PC-9 (cell line): Measurements from ENCODE around the gene SLC66A1. TPM values are rescaled to one million over a fixed set of nuclear protein-coding genes. Genes with fewer than 3 reads are reported as not detected.
"Not testable (repeated sequence)": the region's sequence is repeated elsewhere in the genome, so short reads cannot be mapped to it uniquely, and the experiment has no call there.

Experiments used
- BruUV-seq: library from RNA; stranded (reverse); fragments of 400-500 nt; replicated peaks from 2 replicates; lab custom pipeline; 2021; lab: Mats Ljungman, UMichigan
- CTCF ChIA-PET: fragments of 300-600 bp; sonication (Branson Sonifier 250); formaldehyde crosslinking; loops from one replicate; lab custom pipeline; 2022; ENCODE audit warnings: antibody characterized with exemption; lab: Charles Lee
- POLR2A ChIA-PET: fragments of 300-600 bp; sonication (Branson Sonifier 250); formaldehyde crosslinking; loops from one replicate; lab custom pipeline; 2022; ENCODE audit warnings: antibody characterized with exemption; ENCODE audit not compliant: unreplicated experiment; lab: Charles Lee
- DNase-seq, 2 experiments: peaks; one replicate each; pipeline versions ENCODE4 v3.0.0 to v3.0.0-alpha.2; 2015 to 2022; ENCODE audit warnings: mixed read lengths in 1 of 2
- H2AFZ ChIP-seq: fragments of 200-600 bp; sonication (generic); 2 replicates; pipeline ENCODE4 v1.8.1; 2017; ENCODE audit warnings: antibody characterized with exemption
- H3F3A ChIP-seq: fragments of 200-600 bp; sonication (generic); 2 replicates; pipeline ENCODE4 v1.8.1; 2017; ENCODE audit warnings: antibody characterized with exemption, mild to moderate bottlenecking, low read depth; ENCODE audit not compliant: insufficient read depth
- H3K27ac ChIP-seq: fragments of 200-600 bp; sonication (generic); 2 replicates; pipeline ENCODE4 v1.6.1; 2016; ENCODE audit warnings: mixed run types
- H3K27me3 ChIP-seq: fragments of 200-600 bp; sonication (generic); 2 replicates; pipeline ENCODE4 v1.6.1; 2016; ENCODE audit warnings: low read depth, mixed run types; ENCODE audit not compliant: insufficient read depth
- H3K36me3 ChIP-seq: fragments of 200-600 bp; sonication (generic); 2 replicates; pipeline ENCODE4 v1.6.1; 2016; ENCODE audit warnings: low read depth, mixed run types
- H3K4me1 ChIP-seq: fragments of 200-600 bp; sonication (generic); replicated peaks from 2 replicates; pipeline ENCODE4 v1.6.1; 2016; ENCODE audit warnings: mixed run types; ENCODE audit not compliant: insufficient read depth
- H3K4me2 ChIP-seq: fragments of 200-600 bp; sonication (generic); 2 replicates; pipeline ENCODE4 v1.6.1; 2017; ENCODE audit warnings: mixed run types
- H3K4me3 ChIP-seq: fragments of 200-600 bp; sonication (generic); 2 replicates; pipeline ENCODE4 v1.6.1; 2016; ENCODE audit warnings: mixed run types
- H3K79me2 ChIP-seq: fragments of 200-600 bp; sonication (generic); 2 replicates; pipeline ENCODE4 v1.6.1; 2017; ENCODE audit warnings: low read depth, mixed run types
- H3K9me2 ChIP-seq: fragments of 200-600 bp; sonication (generic); 2 replicates; pipeline ENCODE4 v1.8.1; 2017; ENCODE audit warnings: mild to moderate bottlenecking; ENCODE audit not compliant: insufficient read depth
- H3K9me3 ChIP-seq: fragments of 200-600 bp; sonication (generic); 2 replicates; pipeline ENCODE4 v1.8.1; 2016; ENCODE audit warnings: low read depth; ENCODE audit not compliant: insufficient read depth
- H4K20me1 ChIP-seq: fragments of 200-600 bp; sonication (generic); 2 replicates; pipeline ENCODE4 v1.8.1; 2017; ENCODE audit not compliant: insufficient read depth
- EZH2 ChIP-seq: fragments of 200-600 bp; sonication (generic); IDR thresholded peaks from 2 replicates; pipeline ENCODE4 v1.8.0; 2017; ENCODE audit warnings: antibody characterized with exemption, low read depth
- intact Hi-C: fragments of 100-400 bp; cut with micrococcal nuclease; formaldehyde crosslinking; loops from one replicate; pipeline ENCODE4 v1.10.0; 2022; ENCODE audit not compliant: unreplicated experiment
- total RNA-seq: library from RNA; stranded (reverse); gene quantifications from 2 replicates; pipeline ENCODE4 v1.2.3, GENCODE V29; 2021
- TF ChIP-seq, protein P1 (sequence below): fragments of 200-600 bp; sonication (generic); conservative IDR thresholded peaks from 2 replicates; pipeline ENCODE4 v1.6.1; 2017; ENCODE audit warnings: mixed run types, antibody characterized with exemption, mild to moderate bottlenecking, moderate library complexity

The SLC66A1 gene
- total RNA-seq, 1 experiment from 2014 or later = 13.8 TPM

DNA sequence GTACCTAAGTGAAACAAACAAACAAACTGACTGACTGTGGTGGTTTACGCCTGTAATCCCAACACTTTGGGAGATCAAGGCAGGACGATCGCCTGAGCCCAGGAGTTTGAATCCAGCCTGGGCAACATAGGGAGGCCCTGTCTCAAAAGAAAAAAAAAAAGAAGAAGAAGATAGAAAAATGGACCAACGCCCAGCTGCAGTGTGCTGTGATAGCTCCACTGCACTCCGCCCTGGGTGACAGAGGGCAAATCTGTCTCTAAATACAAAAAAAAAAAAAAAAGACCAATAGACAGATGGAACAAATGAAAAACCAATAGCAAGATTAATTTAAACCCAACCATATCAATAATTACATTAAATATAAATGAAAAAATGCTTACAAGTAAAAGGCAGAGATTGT is 37.5 kb upstream of the SLC66A1 start:
- no peaks in the 10 kb centered on the region for H3K27me3 ChIP-seq
- no peaks in the 10 kb centered on the region for H3K4me1 ChIP-seq
- H4K20me1 ChIP-seq = no peaks in the 10 kb centered on the region
- intact Hi-C loops = no loop called here
- H3K9me3 ChIP-seq = no peaks in the 10 kb centered on the region
- no peak overlapping the region for H2AFZ ChIP-seq
- CTCF ChIA-PET = no interaction called here
- POLR2A ChIA-PET = no interaction called here
- H3K4me3 ChIP-seq = no peak overlapping the region
- no peaks in the 10 kb centered on the region for H3K79me2 ChIP-seq
- no peaks in the 10 kb centered on the region for H3K9me2 ChIP-seq
- H3K36me3 ChIP-seq = no peaks in the 10 kb centered on the region
- no peaks in the 10 kb centered on the region for H3F3A ChIP-seq
- no TSS peak for BruUV-seq
- DNase-seq = no peak
- H3K27ac ChIP-seq = no peak overlapping the region
- TF ChIP-seq EZH2 = no peak
- TF ChIP-seq, protein P1, sequence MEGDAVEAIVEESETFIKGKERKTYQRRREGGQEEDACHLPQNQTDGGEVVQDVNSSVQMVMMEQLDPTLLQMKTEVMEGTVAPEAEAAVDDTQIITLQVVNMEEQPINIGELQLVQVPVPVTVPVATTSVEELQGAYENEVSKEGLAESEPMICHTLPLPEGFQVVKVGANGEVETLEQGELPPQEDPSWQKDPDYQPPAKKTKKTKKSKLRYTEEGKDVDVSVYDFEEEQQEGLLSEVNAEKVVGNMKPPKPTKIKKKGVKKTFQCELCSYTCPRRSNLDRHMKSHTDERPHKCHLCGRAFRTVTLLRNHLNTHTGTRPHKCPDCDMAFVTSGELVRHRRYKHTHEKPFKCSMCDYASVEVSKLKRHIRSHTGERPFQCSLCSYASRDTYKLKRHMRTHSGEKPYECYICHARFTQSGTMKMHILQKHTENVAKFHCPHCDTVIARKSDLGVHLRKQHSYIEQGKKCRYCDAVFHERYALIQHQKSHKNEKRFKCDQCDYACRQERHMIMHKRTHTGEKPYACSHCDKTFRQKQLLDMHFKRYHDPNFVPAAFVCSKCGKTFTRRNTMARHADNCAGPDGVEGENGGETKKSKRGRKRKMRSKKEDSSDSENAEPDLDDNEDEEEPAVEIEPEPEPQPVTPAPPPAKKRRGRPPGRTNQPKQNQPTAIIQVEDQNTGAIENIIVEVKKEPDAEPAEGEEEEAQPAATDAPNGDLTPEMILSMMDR = no peak
- no peak overlapping the region for H3K4me2 ChIP-seq

DNA sequence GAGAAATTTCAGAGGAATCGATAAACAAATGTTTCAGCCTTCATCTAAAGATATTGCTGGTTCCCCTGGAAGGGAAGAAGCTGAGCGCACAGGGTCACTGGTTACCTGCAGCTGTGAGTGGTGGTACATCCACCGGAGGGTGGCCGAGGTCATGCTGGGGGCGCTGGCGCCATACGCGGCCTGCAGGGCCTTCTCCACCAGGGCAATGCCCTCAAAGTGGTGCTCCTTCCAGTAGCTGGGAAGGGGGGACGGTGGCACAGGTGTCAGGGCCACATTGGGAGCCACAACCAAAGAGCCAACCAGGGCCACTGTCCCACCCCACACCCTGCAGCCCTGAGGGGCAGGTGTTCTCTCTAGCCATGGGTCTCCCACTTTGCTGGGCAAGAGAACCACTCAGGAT is 28.2 kb upstream of the SLC66A1 start:
- no peaks in the 10 kb centered on the region for H3K27me3 ChIP-seq
- H3K4me3 ChIP-seq = no peak overlapping the region
- intact Hi-C loops = no loop called here
- DNase-seq = no peak
- H3K4me2 ChIP-seq = no peak overlapping the region
- no peaks in the 10 kb centered on the region for H3K9me3 ChIP-seq
- BruUV-seq = no TSS peak
- no peak overlapping the region for H3K27ac ChIP-seq
- no peaks in the 10 kb centered on the region for H3K36me3 ChIP-seq
- H4K20me1 ChIP-seq = no peaks in the 10 kb centered on the region
- H3K4me1 ChIP-seq = no peaks in the 10 kb centered on the region
- CTCF ChIA-PET = no interaction called here
- H3K79me2 ChIP-seq = no peaks in the 10 kb centered on the region
- no peak for TF ChIP-seq EZH2
- TF ChIP-seq, protein P1 = no peak
- H2AFZ ChIP-seq = no peak overlapping the region
- POLR2A ChIA-PET = no interaction called here
- H3F3A ChIP-seq = no peaks in the 10 kb centered on the region
- H3K9me2 ChIP-seq = no peaks in the 10 kb centered on the region

DNA sequence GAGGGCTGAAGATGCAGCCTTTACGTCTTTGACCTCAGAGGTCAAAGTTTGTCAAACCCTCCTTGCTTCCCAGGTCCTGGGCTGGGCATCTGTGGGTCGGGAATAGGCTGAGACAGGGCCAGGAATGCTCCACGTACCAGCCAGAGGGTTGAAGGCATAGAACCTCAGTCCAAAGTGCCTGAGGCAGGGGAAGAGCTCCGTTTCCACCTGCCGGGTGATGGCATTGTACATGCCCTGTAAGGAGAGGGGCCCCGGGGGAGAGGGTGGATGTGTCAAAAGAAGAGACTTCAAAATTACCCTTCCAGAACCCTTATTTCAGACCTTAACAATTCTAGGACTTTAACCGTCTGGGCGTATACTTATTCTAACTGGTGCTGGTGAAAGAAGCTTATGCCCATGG is 27.2 kb upstream of the SLC66A1 start:
- Histone ChIP-seq H2AFZ (no peak overlapping the region), H3K4me2 (no peak overlapping the region), H3K79me2 (no peaks in the 10 kb centered on the region), H3K9me2 (no peaks in the 10 kb centered on the region), H3K27ac (no peak overlapping the region), H3K4me1 (no peaks in the 10 kb centered on the region), H3K4me3 (no peak overlapping the region), H3K36me3 (no peaks in the 10 kb centered on the region), H3K9me3 (no peaks in the 10 kb centered on the region), H4K20me1 (no peaks in the 10 kb centered on the region), H3F3A (no peaks in the 10 kb centered on the region), H3K27me3 (no peaks in the 10 kb centered on the region)
- no peak for TF ChIP-seq EZH2
- TF ChIP-seq, protein P1 = no peak
- POLR2A ChIA-PET = no interaction called here
- DNase-seq = no peak
- CTCF ChIA-PET = no interaction called here
- intact Hi-C loops = no loop called here
- BruUV-seq = no TSS peak

DNA sequence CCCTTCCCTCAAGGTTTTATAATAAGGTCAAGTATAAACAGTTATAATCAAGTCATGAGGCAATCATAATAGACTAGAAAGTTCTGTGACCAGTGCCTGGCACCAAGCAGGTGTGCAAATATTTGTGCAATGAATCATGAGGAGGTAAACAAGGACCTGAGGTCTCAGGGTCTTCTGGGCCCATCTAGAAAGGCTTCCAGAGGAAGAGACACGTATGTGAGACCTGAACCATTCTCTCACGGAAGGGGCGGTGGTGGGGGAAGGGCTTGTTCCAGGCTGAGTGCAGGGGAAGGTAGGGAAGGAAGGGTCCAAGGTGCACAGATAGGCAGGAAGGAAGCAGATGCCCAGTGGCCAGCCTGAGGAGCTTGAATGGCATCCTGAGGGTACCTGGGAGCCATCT is 26.8 kb upstream of the SLC66A1 start:
- BruUV-seq, H3K27me3 ChIP-seq, H3K79me2 ChIP-seq, H3K27ac ChIP-seq, intact Hi-C loops, CTCF ChIA-PET, H3K4me2 ChIP-seq, H3K9me3 ChIP-seq, H3K36me3 ChIP-seq, H3F3A ChIP-seq, POLR2A ChIA-PET, H2AFZ ChIP-seq, DNase-seq, H3K9me2 ChIP-seq, H3K4me1 ChIP-seq, H3K4me3 ChIP-seq, H4K20me1 ChIP-seq: not testable (repeated sequence)

DNA sequence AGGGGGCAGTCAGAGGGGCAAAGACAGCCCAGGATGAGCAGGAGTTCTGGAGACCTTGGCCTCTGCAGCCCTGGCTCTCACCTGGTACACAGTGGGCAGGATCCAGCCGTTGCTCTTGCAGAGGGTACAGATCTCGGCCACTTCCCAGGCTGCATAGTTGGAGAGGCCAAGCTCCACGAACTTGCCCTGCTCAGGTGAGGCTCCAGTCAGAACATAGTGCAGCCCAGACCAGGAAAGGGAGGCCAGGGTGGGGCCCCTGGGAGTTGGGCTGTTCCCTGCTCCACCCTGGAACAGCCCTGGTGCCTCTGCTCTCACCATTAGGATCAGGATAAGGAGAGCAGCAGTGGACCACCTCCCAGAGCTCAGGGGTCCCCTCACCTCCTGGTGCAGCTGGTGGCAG is 26.3 kb upstream of the SLC66A1 start:
- H3K27ac ChIP-seq, H3K4me2 ChIP-seq, CTCF ChIA-PET, intact Hi-C loops, H3K27me3 ChIP-seq, H2AFZ ChIP-seq, H4K20me1 ChIP-seq, H3K9me3 ChIP-seq, POLR2A ChIA-PET, H3K9me2 ChIP-seq, H3K4me1 ChIP-seq, H3F3A ChIP-seq, H3K4me3 ChIP-seq, H3K36me3 ChIP-seq, H3K79me2 ChIP-seq, DNase-seq, BruUV-seq: not testable (repeated sequence)
